Forelimb muscle (tissue), 1 donor: ENCODE data around the gene MARS2. TPM values are rescaled to one million over a fixed set of nuclear protein-coding genes. Genes with fewer than 3 reads are reported as not detected.
"Not testable (repeated sequence)": the region's sequence is repeated elsewhere in the genome, so short reads cannot be mapped to it uniquely, and the experiment has no call there.

ENCODE experiments used
- DNase-seq: peaks from one replicate; pipeline ENCODE4 v3.0.0-alpha.2; 2013; ENCODE audit warnings: low read depth
- polyA plus RNA-seq: library from polyadenylated mRNA; unstranded; fragments of 120-200 nt; gene quantifications from one replicate; pipeline ENCODE4 v1.2.1, GENCODE V29; 2013; ENCODE audit not compliant: insufficient read length

MARS2 gene
- 3.7 TPM for polyA plus RNA-seq

DNA sequence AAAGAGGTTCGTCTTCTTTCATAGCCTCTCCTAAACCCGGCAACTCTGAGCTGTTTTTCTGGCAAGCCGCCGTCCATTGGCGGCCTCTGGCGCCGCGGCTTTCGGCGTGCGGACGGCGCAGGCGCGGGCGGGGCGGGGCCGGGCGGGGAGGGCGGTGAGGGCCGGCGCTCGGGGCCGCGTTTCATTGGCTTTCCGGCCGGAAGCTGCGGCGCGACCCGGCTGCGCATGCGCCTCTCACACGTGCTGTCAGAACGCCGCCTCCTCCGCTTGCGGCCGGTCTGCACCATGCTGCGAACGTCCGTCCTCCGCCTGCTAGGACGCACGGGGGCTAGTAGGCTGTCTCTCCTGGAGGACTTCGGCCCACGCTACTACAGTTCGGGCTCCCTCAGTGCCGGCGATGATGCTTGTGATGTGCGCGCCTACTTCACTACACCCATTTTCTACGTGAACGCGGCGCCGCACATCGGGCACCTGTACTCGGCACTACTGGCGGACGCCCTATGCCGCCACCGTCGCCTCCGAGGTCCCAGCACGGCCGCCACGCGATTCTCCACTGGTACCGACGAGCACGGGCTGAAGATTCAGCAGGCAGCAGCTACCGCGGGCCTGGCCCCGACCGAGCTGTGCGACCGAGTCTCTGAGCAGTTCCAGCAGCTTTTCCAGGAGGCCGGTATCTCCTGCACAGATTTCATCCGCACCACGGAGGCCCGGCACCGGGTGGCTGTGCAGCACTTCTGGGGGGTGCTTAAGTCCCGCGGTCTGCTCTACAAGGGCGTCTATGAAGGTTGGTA, at the start of gene MARS2:
Gene MARS2 (plus strand): TSS at position 249 of the 791 bp plus-strand sequence. CDS start 37 bp downstream, at position 286.
- peak; percentile 82 for DNase-seq

DNA sequence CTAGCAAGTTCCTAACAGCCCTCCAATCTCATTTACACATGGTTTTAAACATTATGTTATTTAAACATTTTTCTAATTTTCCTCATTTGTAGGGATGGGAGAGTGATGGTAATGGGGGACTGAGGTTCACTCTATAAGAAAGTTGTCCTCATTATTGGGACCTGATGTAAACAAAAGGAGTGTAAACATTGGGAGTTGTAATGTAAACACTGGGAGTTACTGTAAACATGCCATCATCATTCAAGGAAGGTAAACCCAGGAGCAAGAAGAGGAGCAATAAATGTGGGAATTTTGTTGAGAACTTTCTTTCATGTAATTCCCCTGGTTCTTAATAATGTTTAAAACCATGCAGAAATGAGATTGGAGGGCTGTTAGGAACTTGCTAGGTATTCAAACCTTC, 47.6 kb upstream of the MARS2 start:
- no peak for DNase-seq

DNA sequence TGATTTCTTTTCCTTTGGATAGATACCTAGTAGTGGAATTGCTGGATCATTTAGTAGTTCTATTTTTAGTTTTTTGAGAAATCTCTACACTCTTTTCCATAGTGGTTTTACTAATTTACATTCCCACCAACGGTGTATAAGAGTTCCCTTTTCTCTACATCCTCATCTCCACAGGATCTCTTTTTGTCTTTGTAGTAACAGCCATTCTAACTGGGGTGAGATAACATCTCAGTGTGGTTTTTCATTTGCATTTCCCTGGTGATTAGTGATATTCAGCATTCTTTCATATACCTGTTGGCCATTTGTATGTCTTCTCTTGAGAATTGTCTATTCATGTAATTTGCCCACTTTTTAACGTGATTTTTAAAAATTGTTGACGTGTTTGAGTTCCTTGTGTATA, 43.5 kb upstream of the MARS2 start:
- DNase-seq: no peak

DNA sequence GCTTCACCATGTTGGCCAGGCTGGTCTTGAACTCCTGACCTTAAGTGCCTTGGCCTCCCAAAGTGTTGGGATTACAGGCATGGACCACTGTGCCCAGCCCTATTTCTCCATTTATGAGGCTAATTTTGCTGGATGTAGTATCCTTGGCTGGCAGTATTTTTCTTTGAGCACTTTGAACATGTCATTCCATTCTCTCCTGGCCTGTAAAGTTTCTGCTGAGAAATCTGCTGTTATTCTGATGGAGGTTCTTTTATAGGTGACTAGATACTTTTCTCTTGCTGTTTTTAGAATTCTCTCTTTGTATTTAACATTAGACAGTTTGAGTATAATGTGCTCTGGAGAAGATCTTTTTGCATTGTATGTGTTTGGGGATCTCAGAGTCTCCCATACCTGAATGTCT, 38.9 kb upstream of the MARS2 start:
- no peak for DNase-seq

DNA sequence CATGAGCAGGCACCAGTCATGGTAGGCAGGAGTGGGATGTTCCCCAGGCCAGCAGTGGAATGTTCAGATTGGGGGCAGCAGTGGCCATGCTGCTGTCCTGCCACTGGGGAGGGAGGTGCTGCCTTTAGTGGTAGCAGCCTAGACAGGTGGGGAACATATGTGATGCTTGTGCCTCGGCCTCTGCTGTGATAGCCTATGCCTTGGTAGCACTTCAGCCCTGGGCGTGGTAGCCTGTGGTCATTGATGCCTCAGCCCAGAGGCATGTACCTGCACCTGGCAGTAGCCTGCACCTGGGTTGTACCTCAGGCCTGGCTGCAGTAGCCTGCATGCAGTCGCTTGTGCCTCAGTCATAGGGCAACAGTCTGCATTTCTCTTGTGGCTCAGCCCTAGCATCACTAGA, 36.9 kb upstream of the MARS2 start:
- no peak for DNase-seq

DNA sequence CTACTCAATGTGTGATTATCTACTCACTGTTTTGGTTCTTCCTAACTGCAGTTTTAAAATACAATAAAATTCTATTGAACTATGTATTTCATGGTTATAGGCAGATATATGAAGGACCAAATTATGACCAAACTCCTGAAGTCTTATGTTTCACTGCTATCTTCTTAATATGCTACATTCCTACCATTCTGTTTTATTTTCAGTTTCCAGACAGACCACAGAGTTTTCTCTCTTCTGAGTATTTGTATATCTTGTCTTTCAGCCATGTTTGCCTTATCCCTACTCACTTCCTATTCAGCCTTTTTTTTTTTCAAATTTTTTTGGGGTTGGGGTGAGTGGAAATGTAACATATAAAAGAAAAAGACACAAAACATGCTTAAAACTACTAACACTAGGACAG, 36.1 kb upstream of the MARS2 start:
- DNase-seq: no peak

DNA sequence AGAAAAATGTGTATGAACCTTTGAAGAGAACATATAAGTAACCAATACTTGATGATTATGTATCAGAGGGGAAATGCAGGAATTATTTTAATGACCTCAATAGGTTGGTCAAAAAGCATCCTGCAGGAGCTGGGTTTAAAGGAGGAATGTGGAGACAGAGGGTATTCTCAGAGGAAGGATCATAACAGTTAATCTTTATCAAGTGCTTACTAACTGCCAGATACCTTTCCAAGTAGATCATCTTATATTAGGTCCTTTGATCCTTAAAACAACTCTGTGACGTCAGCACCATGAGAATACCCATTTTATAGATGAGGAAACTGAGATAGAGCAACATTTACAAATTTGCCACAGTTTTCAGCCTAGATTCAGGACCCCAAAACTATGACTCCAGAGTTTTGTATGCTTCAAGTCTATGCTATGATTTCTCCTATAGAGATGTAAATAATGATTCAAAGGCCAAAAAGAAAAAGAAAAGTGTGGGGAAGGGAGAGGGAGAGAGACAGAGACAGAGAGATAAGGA, 32.7 kb upstream of the MARS2 start:
- DNase-seq: no peak

DNA sequence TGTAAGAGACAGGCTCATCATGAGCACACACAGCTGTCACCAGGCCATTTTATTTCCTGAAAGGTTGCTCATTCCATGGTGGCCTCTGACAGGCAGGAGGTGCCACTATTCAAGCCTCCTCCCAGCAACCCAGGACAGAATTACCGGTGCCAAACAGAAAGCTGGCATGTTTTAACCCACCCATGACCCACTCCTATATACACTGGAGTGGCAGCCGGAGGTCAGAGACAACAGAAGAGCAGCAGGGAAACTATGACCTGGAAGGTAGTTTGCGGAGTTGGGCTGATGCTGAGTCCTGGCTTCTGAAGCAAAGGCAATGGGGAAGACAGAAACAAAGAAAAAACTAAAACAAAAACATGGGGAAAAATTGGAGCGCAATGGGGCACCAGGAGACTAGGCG, 32.1 kb upstream of the MARS2 start:
- no peak for DNase-seq

DNA sequence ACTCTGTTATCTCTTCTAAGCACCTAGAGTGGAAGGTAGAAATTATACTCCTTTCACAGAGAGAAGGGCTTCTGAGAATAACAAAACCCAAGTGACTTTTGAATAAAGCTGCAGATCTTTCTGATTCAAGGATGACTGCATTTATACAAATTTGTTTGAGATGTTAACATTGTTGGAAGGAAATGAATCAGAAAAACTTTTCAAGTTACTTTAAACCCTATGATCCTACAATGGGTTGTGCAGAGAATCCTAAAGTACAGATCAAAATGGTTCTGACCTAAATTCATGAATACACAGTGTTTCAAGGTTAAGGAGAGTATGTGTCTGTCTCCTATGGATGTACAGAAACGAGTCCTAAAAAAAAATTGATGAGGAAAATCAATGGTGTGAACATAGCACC, 31.6 kb upstream of the MARS2 start:
- no peak for DNase-seq

DNA sequence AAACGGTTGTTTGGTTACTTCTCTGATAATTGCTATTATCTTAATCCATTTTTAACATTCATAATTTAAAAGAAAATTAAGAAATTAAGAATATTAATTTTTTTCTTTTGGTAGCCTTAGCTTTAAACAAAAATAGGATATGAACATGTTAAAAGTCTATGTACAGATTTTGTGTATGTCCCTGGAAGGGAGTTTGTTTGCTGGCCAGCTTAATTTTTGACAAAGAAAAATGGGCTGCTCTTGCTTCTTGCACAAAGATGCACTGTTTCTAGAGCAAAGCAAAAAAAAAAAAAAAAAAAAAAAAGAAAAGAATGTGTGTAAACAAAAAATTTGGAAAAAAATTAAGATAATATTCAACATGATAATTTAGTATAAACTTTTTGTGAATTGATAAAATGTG, 31.1 kb upstream of the MARS2 start:
- no peak for DNase-seq

DNA sequence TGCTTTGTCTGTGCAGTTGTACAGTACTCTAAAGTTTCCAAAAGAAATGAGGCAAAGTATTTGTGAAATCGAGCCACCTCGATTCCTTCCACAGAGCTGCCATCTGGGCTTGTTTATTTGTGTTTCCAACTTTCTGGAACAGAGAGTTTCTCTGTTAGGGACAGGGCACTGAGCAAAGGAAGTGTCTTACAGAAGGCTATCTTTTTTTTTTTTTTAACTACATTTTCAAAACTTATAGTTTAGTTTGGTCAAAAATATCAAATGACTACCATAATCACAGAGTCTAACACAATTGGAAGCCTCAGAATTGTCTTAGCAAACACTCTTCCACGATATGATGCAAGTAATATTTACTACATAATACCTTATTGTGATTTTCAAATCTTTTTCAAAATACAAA, 30.6 kb upstream of the MARS2 start:
- no peak for DNase-seq

DNA sequence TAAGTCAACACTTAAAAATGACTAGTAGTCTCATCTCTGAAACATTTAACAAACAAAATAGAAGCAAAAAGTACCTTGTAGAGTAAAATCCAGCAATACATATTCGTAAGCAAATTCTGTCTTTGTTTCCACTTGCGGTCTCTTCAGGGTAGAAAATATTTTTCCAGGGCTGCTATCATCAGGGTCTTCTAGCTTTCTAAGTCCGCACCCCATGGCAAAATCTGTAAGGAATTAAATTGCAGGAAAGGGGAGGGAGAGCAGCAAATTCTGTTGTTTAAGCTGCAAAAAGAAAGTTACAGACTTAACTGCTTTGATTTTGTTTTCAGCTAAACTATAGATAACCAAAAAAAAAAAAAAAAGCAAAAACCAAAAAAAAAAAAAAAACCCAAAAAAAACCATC, 29.9 kb upstream of the MARS2 start, which contains the start of gene RFTN2:
Gene RFTN2 (minus strand): TSS at position 342 of the 400 bp plus-strand sequence. CDS start 129 bp downstream, at position 213.
- DNase-seq: no peak

DNA sequence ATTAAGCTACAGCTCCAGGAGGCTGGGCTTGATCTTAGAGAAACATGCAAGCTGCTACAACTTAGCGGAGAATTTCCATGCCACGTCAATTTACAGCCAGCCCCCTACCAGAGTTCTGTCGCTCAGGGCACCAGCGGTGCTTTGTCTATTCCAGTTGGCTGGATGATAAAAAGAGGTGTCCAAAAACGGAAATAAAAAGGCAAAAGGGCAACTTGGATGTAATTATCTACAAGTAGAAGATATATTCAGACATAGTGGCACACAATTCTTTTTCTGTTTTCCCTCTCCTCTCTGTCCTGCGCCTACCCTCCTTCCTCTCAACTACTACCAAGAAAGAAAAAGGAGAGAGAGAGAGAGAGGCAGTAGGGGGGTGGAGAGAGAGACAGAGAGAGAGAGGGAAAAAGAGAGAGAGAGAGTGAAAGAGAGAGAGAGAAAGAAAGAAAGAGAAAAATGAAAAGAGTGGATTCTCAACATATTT, 29.4 kb upstream of the MARS2 start:
- DNase-seq: peak; percentile 86

DNA sequence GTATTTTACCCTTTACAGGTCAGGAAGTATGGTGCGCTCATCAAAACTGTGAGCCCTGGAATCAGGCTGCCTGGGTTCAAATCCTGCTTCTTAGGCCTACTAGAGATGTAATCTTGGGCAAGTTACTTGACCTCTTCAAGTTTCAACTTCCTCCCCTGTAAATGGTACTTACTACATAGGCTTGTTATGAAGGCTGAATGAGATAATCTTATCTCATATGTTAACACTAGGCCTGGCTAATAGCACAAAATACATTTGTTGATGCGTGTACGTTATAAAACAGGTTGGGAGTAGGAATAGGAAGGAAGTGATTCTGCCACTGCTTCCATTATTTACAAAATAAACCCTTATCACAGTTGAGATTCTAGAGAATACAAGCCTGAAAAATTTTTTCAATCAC, 28.1 kb upstream of the MARS2 start:
- no peak for DNase-seq

DNA sequence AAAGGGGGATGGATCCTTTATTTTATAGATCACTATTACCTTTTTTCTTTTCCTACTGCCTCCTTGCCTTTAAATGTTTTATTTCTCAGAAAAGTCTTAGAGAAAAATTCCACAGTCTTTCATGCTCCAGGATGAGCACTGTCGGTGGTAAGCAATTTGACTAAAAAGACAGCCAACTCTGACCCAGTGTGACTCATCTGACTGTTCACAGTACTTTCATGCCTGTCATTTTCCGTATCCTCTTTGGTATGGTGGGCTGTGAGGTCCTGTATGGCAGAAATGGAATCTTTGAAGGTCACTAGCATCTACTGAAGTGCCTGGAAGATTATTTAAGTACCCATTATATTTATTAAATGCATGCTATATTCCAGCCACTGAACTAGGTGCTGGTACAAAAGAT, 27.7 kb upstream of the MARS2 start:
- no peak for DNase-seq

DNA sequence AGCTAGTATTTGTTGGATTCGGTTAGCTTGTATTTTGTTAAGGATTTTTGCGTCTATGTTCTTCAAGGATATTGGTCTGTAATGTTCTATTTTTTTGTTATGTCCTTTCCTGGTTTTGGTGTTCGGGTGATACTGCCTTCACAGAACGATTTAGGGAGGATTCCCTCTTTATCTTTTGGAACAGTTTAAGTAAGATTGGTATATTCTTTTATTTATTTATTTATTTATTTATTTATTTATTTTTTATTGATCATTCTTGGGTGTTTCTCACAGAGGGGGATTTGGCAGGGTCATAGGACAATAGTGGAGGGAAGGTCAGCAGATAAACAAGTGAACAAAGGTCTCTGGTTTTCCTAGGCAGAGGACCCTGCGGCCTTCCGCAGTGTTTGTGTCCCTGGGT, 10.0 kb upstream of the MARS2 start:
- not testable (repeated sequence) for DNase-seq

DNA sequence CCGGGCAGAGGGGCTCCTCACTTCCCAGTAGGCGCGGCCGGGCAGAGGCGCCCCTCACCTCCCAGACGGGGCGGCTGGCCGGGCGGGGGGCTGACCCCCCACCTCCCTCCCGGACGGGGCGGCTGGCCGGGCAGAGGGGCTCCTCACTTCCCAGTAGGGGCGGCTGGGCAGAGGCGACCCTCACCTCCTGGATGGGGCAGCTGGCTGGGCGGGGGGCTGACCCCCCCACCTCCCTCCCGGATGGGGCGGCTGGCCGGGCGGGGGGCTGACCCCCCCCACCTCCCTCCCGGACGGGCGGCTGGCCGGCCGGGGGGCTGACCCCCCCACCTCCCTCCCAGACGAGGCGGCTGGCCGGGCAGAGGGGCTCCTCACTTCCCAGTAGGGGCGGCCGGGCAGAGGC, 9.2 kb upstream of the MARS2 start:
- not testable (repeated sequence) for DNase-seq

DNA sequence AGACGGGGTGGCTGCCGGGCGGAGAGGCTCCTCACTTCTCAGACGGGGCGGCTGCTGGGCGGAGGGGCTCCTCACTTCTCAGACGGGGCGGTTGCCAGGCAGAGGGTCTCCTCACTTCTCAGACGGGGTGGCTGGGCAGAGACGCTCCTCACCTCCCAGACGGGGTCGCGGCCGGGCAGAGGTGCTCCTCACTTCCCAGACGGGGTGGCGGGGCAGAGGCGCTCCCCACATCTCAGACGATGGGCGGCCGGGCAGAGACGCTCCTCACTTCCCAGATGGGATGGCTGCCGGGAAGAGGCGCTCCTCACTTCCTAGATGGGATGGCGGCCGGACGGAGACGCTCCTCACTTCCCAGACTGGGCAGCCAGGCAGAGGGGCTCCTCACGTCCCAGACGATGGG, 8.6 kb upstream of the MARS2 start:
- not testable (repeated sequence) for DNase-seq

DNA sequence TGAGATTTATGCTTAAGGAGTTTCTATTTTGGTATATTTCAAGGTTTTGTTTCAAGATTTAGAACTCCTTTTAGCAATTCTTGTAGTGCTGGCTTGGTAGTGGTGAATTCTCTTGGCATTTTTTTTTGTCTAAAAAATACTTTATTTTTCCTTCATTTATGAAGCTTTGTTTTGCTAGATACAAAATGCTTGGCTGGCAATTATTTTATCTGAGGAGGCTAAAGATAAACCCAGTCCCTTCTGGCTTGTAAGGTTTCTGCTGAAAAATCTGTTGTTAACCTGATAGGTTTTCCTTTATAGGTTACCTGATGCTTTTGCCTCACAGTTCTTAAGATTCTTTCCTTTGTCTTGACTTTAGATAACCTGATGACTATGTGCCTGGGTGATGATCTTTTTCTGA, 5.4 kb upstream of the MARS2 start:
- DNase-seq: not testable (repeated sequence)

DNA sequence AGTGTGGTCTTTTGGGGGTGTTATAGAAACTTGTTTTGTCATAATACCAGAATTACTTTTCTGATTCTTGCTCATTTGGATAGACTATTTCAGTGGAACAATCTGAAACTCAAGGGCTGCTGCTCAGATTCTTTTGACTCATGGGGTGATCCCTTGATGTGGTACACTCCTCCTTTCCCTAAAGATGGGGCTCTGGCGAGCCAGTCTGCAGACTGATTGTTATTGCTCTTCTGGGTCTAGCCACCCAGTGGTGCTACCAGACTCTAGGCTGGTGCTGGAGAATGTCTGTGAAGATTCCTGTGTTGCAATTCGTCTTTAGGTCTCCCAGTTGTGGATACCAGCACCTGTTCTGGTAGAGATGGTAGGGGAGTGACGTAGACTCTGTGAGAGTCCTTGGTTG, 4.2 kb upstream of the MARS2 start:
- DNase-seq: no peak

DNA sequence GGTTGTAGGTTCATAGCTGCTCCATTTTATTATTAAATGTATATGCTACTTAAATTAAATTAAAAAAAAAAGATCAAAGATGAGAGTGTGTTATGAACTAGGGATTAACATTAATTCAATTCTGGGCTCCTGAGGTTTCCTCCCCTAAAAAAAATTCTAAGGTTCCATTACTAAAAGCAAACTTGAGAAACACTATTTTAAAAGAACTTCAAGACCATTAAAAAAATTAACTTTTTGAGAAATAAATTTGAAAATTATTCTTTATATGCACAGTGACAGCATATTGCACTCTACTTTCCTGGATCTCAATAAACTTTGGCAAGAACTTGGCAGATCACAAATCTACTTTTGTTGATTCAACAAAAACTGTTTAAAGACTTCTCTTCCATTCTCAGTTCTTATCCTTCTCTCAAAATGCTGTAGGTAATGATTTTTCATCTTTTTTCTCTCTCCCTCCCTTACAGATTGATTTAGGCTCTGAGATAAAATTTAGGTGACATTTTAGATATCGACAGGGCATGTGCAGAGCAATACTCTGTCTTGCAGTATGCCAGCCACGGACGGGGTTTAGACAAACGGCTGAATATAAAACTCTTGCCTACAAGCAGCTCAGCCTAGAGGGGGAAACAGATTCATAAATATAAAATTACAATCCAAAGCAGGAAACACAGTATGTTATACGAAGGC, 592 bp upstream of the MARS2 start:
- no peak for DNase-seq

DNA sequence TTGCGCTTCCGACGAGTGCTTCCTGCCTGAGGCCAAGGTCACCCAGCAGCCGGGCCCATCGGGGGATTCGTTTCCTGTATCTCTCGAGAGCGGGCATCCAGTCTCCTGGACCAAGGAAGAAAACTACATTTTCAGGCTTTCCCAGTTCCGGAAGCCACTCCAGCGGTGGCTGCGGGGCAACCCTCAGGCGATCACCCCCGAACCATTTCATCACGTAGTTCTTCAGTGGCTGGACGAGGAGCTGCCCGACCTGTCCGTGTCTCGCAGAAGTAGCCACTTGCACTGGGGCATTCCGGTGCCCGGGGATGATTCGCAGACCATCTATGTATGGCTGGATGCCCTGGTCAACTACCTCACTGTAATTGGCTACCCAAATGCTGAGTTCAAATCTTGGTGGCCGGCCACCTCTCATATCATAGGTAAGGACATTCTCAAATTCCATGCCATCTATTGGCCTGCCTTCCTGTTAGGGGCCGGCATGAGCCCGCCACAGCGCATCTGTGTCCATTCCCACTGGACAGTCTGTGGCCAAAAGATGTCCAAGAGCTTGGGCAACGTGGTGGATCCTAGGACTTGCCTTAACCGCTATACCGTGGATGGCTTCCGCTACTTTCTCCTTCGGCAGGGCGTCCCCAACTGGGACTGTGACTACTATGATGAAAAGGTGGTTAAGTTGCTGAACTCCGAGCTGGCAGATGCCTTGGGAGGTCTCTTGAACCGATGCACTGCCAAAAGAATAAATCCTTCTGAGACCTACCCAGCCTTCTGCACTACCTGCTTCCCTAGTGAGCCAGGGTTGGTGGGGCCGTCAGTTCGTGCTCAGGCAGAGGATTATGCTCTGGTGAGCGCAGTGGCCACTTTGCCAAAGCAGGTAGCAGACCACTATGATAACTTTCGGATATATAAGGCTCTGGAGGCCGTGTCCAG, 1.0 kb downstream of the MARS2 start:
- DNase-seq: no peak
